Inferior parietal cortex (tissue), 1 donor: ENCODE data around the gene H6PD.
"Not testable (repeated sequence)": the region's sequence is repeated elsewhere in the genome, so short reads cannot be mapped to it uniquely, and the experiment has no call there.

ENCODE experiments used
- DNase-seq: peaks from one replicate; pipeline ENCODE4 v3.0.0-alpha.2; 2016; ENCODE audit errors: extremely low spot score

The H6PD gene

GRCh38 chr1:9299571-9300541, 65.3 kb downstream of the H6PD start:
- not testable (repeated sequence) for DNase-seq

GRCh38 chr1:9300573-9300972, 66.0 kb downstream of the H6PD start:
- no peak for DNase-seq

DNA sequence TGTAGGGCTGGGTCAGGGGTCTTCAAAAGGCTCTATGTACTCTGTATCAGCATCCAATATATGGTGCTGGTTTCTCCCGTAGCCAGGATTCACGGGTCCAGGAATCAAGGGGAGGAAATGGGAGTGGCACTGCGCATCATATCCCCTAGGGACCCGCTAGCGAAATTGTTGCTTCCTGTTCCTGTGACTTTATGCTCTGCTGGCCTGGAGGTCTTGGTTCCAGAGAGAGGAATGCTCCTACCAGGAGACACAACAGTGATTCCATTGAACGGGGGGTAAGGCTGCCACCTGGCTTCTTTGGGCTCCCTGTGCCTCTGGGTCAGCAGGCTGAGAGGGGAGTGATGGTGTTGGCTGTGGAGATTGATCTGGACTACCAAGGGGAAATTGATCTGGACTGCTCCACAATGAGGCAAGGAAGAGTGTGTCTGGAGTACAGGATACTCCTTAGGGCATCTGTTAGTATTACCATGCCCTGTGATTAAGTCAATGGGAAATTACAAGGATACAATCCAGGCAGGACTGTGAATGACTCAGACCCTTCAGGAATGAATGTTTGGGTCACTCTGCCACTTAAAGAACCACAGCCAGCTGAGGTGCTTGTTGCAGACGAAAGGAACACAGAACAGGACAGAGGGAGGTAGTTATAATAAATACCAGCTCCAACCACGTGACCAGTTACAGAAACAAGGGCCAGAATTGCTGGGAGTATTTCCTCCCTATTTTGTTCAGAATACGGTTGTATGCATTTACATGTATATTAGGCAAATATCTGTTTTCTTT, 68.4 kb downstream of the H6PD start:
- DNase-seq: no peak

GRCh38 chr1:9303916-9304315, 69.3 kb downstream of the H6PD start:
- no peak for DNase-seq

DNA sequence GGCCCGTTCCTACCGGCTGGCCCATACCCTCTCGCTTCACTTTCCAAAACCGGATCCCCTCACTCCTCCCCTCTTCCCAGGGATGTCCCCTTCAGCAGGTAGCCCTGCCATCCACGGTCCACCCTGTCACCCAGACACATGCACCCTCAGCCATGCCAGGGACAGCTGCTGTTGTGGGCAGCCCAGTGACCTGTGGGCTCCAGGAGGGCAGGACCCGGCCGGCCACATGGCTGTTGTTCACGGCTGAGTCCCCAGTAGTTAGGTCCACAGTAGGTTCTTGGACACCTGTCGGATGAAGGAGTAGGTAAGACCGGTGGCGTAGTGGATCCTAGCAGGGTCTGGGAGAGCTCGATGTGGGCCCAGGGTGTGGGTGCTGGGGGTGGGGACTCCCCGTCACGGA, 70.6 kb downstream of the H6PD start:
- no peak for DNase-seq

DNA sequence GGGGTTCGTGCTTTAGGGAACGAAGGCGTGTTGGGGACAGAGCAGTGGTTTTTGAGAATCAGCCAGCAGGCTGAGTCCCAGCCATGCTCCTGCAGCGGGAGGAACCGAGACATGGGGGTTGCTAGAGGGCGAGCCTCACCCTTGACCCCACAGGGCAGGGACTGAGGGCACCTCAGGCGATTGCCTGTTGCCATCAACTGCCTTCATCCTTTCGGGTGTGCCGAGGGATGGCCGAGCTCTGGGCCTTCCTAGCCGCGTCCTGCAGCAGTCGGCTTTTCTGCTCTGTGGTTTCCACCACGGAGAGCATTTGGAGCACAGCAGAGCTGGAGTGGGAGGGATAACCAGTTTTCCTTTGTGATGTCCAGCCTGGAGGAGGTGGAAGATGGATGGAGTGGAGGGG, 71.4 kb downstream of the H6PD start:
- DNase-seq: no peak

GRCh38 chr1:9307303-9307702, 72.7 kb downstream of the H6PD start:
- DNase-seq: no peak

DNA sequence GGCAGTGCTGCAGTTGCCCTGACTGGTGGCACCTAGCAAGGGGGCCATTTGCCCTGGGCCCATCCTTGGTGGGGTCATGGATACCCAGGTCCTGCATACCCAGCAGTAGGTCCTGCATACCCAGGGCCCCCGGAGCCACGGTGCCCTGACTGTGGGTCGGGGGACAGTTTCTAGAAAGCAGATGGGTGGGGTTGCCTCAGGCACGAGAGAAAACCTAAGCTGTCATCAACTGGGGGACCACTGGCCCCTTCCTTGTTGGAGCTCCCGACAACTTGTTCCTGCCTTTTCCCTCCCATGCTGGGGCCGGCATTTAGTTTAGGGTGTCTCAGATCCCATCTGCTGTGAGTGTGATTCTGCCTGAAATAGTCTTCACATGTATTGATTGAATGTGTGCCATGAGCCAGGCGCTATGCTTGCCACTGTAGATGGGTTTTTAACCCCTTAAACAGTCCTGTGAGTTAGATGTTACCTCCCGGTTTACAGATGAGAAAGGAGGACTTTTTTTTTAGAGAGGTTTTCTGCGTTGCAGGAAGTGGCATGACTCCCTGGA, 73.7 kb downstream of the H6PD start:
- DNase-seq: no peak

DNA sequence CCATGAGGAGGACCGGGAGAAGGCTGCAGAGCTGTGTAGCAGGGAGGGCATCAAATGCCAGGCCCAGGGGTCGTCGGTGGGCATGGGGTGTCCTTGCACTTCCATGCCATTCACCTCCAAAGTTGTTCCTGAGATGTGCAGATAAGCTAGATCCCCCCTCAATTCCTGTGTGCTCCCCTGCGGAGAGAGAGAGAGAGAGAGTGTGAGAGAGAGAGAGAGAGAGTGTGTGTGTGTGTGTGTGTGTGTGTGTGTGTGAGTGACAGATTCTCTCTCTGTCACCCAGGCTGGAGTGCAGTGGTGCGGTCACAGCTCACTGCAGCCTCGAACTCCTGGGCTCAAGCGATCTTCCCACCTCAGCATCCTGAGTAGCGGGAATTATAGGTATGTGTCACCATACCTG, 74.5 kb downstream of the H6PD start:
- DNase-seq: no peak

GRCh38 chr1:9309991-9310390, 75.4 kb downstream of the H6PD start:
- no peak for DNase-seq

DNA sequence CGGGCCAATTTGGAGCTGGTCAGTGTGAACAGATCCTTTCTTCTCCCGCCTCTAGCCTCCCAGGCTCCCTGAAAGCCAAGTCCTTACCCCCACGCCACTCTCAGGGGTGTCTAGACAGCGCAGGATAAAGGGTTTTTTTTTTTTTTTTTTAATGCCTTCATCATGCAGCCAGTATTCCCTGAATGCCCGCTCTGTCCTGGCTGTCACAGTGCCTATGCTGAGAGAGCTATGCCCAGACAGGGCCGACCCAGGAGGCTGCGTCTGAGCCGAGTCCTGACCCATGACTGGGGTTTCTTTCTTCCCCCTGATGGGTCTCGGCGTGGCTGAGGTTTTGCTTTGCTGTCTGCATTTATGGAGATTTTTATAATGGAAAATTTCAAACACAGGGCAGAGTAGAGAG, 76.5 kb downstream of the H6PD start:
- no peak for DNase-seq

DNA sequence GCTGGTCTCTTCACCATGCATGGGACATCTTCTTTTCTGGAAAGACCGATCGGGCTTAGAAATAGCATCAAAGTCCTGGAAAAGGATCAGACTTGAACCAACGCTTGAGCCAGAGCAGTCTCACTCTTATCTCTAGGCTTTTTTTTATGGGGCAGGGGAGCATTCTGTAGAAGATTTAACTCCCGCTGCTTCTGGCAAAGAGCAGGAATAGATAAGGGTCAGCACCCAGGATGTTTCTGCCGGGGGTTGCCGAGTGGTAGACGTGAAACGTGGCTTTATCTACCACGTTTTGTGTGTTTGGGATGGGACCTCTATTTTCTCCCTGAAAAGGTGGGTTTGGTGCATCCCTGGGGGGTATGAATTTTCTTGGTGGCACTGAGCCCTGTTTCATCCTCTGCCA, 76.9 kb downstream of the H6PD start:
- DNase-seq: no peak

GRCh38 chr1:9312168-9312720, 77.7 kb downstream of the H6PD start:
- no peak for DNase-seq

DNA sequence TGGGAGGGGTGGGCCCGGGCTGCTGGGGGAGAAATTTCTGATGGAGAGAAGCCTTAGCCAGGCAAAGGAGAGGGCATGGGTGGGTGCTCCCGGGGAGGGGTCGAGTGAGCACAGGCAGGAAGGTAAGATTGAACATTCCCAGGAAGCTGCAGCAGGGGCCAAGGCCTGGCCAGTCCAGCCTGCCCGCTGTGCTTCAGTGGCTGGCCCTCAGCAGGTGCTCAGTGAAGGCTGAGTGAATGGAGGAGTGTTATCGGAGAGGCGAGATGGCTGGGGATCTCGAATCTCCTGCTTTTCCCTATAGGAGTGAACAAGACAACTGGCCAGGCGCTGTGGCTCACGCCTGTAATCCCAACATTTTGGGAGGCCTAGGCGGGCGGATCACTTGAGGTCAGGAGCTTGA, 79.0 kb downstream of the H6PD start:
- DNase-seq: no peak

DNA sequence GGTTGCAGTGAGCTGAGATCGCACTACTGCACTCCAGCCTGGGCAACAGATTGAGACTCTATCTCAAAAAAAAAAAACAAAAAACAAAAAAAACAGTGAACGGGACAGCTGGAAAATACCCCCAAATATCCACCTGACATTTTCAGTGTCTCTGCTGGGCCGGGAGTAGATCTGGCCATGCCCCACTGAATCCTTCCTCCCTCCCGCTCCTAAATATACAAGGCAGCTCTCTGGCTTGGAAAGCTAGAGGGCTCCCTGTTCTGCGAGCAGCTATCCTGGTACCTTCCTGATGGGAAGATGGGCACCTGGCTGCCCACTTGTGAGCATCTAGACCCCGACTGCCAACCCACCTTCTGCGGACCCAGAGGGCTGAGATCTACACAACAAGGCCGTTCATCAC, 79.5 kb downstream of the H6PD start:
- DNase-seq: no peak

DNA sequence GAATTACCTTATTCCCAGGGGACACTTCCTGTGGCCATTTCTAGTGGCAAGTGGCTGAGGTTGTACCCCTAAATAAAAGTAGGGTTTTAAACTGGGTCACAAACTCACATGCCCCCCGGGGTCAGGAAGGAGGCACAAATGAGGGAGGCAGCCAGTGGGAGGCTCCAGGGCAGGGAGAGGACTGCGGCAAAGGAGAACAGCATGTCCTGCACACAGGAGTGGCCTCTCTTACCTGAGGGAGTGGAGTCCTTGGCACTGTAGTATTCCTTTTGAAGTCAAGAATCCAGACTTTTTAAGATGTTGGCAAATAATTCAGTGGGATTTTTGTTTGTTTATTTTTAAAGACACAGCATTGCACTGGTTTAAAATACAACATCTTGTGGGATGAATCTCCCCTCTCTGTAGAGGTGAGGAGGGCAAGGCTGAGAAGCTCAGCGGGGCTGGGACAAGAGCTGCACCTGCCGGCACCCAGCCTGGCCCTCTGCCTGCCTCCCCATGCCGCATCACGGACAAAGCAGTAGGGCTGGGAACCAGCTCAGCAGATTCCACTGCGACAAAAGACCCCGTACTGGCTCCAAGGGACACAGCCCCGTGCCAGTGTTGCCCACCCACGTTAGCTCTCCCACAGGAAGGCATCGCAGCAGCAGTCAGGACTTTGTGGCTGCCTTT, 80.3 kb downstream of the H6PD start:
- DNase-seq: no peak

DNA sequence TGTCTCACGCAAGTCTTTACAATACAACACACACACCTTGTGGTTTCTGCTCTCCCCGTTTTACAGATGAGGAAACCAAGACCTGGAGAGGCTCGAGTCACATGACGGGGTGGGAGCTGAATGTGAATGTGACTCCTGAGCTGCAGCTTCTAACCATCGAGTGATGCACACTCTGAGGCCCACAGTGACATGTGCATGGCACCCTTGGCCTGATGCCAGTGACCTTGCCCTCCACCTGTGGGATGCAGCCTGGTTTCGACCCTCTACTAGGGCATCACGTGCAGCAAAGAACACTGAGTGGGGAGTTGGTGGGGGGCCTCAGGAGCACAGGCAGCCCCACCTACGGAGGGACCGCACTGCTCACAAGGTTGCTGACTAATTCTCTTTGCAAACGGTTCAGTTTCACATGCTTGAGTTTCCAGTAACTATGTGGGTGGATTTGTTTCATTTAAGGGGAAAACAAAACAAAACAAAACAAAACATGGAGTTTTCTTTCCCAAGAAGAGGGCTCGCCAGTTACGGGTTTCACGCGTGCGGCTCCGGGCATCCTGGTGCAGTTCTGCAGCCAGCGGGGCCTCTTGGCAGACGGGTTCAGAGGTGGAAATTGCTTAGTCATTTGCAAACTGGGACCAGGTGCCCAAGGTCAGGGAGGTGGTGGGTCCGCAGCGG, 81.0 kb downstream of the H6PD start:
- DNase-seq: no peak

DNA sequence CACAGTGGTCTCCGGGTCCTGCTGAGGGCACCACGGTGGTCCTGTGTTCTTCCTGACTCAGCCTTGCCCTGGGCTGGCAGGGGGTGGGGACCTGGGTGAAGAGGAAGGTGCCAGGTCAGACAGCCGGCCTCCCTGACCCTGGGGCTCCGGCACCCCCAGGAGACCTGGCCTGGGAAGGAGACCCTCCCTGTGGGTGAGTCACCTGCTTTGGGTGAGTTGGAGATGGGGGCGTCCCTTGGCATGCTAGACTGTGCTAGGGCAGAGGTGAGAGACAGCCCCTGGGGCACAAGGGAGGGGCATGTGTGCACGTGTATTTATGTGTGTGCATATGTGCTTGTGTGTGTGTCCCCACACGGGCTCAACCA, 81.5 kb downstream of the H6PD start:
- no peak for DNase-seq

DNA sequence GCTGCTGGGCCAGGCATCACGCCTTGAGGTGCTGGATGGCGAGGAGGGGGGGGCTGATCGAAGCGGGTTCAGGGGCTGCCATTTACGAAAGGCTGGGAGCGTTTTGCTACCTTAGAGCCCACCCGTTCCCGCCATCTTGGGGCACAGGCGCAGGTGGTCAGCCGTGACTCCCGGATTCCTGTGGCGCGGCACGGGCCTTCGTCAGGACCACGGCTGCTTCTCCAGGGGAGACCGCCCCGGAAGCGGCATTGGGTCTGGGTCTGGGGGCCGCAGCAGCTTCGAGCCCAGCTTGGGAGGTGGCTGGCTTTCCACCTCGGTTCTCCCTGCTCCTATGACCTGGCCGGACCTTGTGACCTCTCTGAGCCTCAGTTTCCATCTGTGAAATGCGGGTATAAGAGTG, 81.9 kb downstream of the H6PD start:
- DNase-seq: no peak

DNA sequence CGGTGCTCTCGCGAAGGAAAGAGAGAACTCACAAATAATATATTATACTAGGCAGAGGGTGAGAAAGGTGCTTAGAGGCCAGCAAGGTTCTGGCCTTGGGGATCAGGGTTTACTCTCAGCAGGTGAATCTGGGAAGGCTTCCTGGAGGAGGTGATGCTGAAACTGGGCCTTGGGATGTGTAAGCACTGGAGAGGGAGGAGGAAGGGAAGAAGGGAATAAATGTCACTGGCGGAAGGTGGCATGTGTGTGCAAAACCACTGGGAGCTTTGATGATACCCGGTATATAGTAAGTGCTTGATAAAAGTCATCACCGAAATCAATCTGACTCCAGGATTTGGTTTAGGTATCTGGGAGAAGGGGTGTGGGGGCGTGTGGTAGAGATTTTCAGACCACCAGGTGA, 82.5 kb downstream of the H6PD start:
- DNase-seq: no peak
